Bone marrow (tissue), 2 donors: ENCODE measurements around the gene XKR3.
"Not testable (repeated sequence)": the region's sequence is repeated elsewhere in the genome, so short reads cannot be mapped to it uniquely, and the experiment has no call there.

Experiments
- DNase-seq, 2 donors: peaks; one replicate each; lab custom pipeline; 2025; lab: John Stamatoyannopoulos, UW

The XKR3 gene

GRCh38 chr22:16824716-16825687 is at the start of gene XKR3:
Gene XKR3 (minus strand): TSS chr22:16825411. CDS start chr22:16808073, 17,338 bp downstream.
- peak in 1 of 2 donors; percentile 72 for DNase-seq

- DNase-seq: not testable (repeated sequence)
These were observed 44.4 kb upstream of the XKR3 start for GRCh38 chr22:16869640-16870039.

- no peak for DNase-seq
These were observed 41.0 kb upstream of the XKR3 start for GRCh38 chr22:16866167-16866566.

- not testable (repeated sequence) for DNase-seq
These were observed 31.6 kb upstream of the XKR3 start for GRCh38 chr22:16856851-16857250.

GRCh38 chr22:16854631-16855030 is 29.4 kb upstream of the XKR3 start:
- DNase-seq: peak in 1 of 2 donors; percentile 14

- DNase-seq: not testable (repeated sequence)
These were observed 26.2 kb upstream of the XKR3 start for GRCh38 chr22:16851268-16851996.

GRCh38 chr22:16847271-16847670 is 22.1 kb upstream of the XKR3 start:
- peak in 1 of 2 donors; percentile 79 for DNase-seq

GRCh38 chr22:16845881-16846280 is 20.7 kb upstream of the XKR3 start:
- no peak for DNase-seq

- no peak for DNase-seq
These were observed 20.3 kb upstream of the XKR3 start for GRCh38 chr22:16845465-16845864.

GRCh38 chr22:16844529-16844928 is 19.3 kb upstream of the XKR3 start:
- no peak for DNase-seq

GRCh38 chr22:16838073-16838472 is 12.9 kb upstream of the XKR3 start:
- no peak for DNase-seq

GRCh38 chr22:16834971-16835370 is 9.8 kb upstream of the XKR3 start:
- DNase-seq: no peak

- no peak for DNase-seq
These were observed 6.0 kb upstream of the XKR3 start for GRCh38 chr22:16831257-16831656.

GRCh38 chr22:16829985-16830384 is 4.8 kb upstream of the XKR3 start:
- no peak for DNase-seq

- no peak for DNase-seq
These were observed 3.7 kb upstream of the XKR3 start for GRCh38 chr22:16828876-16829275.

GRCh38 chr22:16827506-16827905 is 2.3 kb upstream of the XKR3 start:
- no peak for DNase-seq

- no peak for DNase-seq
These were observed 6.0 kb downstream of the XKR3 start for GRCh38 chr22:16819249-16819648.

GRCh38 chr22:16818538-16818937 is 6.7 kb downstream of the XKR3 start:
- DNase-seq: no peak

GRCh38 chr22:16815073-16815472 is 10.1 kb downstream of the XKR3 start:
- DNase-seq: no peak

- DNase-seq: no peak
These were observed 14.9 kb downstream of the XKR3 start for GRCh38 chr22:16810188-16810802.

- DNase-seq: no peak
These were observed 16.5 kb downstream of the XKR3 start for GRCh38 chr22:16808744-16809143.

GRCh38 chr22:16807109-16807508 is 18.1 kb downstream of the XKR3 start:
- no peak for DNase-seq
